ENCODE data around the gene ERC1.

The ERC1 gene

DNA sequence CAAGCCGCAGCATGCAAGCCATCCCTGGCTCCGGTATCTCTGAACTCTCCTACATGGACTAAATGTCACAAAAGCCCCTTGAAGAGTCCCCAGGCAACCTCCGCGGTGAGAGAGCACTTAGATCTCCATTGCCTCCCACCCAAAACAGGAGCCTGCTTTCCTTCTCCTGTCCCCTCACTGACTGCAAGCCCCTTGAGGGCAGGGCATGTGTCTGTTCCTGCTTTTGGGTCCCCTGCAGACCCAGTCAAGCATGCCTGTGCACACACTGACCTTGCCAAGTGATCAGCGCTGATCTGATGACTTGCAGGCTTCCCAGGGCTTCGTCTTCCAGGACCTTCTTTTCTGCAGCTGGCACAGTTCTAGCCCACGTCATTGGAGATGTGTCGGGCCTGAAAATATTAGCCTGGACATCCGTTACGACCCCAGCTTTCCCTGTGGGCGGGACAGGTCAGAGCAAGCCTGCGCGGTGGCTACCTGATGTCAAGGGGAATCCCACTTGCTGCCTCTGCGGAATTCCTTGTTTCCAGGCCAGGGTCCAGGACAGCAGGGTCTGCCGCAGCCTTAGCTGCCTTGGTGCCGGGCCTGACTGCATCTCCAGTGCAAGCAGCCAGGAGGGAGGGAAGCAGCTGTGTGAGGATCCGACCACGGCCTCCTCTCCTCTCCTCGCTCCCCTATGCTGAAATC lies 510.8 kb downstream of the ERC1 start:
- no peak for DNase-seq (ENCODE audit: extremely low read depth in 1 of 2, low read depth in 1 of 2)

DNA sequence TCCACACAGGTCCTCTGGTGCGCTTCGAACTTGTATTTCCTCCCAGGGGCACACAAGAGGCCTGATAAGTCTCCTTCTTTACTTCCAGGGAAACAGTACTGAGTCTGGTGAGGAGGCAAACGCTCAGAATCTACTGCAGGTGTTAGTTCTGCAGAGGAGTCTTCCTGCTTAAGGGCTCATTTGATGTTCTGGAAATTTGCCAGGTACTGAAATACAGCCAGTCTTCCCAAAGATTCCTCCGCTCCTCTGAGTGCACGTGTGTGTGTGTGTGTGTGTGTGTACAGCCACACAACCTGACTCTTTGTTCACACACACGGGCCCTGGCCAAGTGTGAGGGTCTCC lies 511.3 kb downstream of the ERC1 start:
- DNase-seq (ENCODE audit: extremely low read depth in 1 of 2, low read depth in 1 of 2): no peak

DNA sequence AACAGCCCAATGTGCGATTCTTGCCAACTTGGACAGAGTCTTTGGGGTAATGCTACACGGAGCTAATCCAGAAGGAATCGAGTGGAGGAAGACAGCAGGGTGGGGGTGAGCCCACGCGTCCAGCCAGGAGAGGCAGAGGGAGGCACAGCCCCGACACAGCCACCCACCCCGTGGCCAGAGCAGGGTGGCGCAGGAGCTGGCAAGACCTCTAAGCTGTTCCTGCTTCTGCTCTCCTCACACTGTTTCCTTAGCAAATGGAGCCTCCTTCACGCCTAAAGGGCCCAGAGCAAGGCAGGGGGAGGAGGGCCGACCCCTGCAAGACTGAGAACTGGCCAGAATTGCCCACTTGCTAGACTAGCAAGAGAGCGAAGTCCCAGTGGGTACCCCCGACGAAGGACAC lies 511.8 kb downstream of the ERC1 start:
- DNase-seq (ENCODE audit: extremely low read depth in 1 of 2, low read depth in 1 of 2): no peak

GRCh38 chr12:1503281-1503711 lies 512.3 kb downstream of the ERC1 start:
- no peak for DNase-seq (ENCODE audit: extremely low read depth in 1 of 2, low read depth in 1 of 2)

DNA sequence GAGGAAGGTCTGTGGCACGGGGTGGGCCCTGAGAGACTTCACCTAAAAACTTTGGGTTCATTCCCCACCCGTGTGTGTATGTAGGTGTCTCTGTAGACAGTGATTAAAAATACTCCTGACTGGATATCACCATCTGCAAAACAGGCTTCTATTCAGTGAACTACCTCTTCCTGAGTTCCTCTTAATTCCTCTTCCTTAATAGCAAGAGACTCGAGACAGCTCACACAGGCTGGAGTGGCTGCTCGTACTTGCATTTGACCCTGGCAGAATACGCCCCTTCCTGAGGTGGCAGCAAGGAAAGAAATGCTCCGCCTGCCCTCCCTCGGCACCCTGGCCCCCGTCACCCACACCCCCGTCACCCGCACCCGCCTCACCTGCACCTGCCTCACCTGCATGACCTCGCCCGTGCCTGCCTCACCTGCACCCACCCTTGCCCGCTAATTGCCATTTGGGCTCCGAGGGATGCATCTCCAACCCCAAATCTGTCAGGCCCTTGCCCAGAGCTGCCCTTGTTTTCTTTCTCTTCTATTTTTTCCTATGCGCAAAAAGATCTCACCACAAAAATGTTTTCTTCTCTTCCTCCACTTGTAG lies 513.4 kb downstream of the ERC1 start:
- DNase-seq (ENCODE audit: extremely low read depth in 1 of 2, low read depth in 1 of 2): no peak

DNA sequence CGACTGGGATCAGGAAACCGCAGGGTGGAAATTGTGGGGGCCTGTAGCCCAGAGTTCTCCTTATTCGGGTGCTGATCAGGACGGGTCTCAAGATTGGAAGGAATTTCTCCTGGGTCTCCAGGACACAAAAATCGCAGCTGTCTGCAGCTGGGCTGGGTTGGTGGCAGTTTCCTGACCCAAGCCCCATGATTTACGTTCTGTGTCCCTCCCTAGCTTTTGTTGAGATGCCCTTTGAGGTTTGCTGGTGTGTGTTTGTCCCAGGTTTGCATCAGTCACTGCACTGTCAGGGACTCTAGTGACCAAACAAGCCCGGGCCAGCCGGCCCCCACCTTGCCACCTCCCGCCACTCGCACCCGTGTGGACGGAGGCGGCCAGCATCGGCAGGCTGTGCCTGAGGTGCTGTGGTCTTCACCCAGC lies 513.9 kb downstream of the ERC1 start:
- DNase-seq (ENCODE audit: extremely low read depth in 1 of 2, low read depth in 1 of 2): no peak

DNA sequence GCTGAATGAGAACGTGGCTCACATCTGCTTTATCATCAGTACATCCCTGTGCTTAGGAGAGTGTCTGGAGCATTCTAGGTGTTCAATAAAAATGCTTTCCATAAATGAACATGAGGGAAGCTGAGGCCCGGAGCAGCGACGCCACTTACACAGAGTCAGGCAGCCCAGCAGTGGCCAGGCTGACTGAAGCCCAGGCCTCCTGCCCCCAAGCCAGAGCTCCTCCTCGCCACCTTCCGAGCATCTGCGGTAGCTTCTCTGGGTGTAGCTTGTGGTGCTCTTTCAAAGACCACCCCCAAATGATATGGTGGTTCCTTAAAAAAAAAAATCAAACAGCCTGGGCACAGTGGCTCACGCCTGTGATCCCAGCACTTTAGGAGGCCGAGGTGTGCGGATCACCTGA lies 514.6 kb downstream of the ERC1 start:
- DNase-seq (ENCODE audit: extremely low read depth in 1 of 2, low read depth in 1 of 2): no peak

DNA sequence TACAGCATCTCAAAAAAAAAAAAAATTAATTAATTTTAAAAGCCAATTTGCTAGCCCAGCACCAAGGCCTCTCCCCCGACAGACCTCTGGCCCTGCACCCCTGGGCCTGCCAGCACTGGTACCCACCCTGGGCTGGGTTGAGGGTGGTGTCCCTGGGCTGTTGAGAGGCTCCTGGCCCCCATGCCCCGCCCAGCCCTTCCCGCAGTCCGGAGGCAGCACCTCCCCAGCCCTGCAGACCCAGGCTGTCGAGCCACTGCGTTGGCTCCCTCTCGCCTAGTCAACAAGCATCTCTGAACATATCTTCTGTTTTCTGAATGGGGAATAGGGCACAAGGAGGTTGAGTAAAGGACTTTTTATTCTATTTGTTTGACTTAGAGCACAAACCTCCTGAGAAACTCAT lies 516.3 kb downstream of the ERC1 start:
- DNase-seq (ENCODE audit: extremely low read depth in 1 of 2, low read depth in 1 of 2): no peak

- no peak for DNase-seq (ENCODE audit: extremely low read depth in 1 of 2, low read depth in 1 of 2)
Measured at GRCh38 chr12:1509413-1510052, 518.5 kb downstream of the ERC1 start.

DNA sequence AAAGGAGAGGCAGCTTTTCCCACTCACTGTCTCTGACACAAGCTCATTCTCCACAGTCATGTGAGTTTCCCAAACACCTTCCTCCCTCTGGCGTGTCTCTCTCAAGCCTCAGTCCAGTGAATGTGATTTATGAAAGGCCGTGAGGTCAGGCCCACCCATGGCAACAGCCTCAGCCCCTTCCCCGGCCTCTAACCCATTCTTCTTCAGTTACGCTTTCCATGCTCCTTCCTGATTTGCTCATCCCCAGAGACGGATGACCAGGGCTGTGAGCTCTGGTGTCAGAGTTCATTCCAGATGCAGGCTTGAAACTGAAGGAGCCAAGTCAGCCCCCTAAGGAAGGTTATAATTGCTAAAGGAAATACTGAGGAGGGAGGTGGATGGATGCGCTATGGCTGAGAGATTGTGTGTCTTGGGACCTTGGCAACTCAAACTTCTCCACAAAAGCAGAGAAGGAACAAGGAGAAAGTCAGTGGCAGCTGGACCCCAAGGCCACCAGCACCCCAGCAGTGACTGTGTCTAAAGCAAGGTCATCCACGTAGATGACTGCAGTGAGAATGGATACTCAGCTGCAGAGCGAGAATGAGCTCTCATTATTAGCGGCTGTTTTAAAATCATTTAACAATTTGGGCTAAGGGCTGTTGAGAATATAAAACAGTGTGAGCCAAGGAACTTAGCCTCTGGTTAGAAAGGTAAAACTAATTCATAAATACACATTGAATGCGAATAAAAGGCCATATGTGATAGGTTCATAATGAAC lies 519.2 kb downstream of the ERC1 start:
- no peak for DNase-seq (ENCODE audit: extremely low read depth in 1 of 2, low read depth in 1 of 2)

DNA sequence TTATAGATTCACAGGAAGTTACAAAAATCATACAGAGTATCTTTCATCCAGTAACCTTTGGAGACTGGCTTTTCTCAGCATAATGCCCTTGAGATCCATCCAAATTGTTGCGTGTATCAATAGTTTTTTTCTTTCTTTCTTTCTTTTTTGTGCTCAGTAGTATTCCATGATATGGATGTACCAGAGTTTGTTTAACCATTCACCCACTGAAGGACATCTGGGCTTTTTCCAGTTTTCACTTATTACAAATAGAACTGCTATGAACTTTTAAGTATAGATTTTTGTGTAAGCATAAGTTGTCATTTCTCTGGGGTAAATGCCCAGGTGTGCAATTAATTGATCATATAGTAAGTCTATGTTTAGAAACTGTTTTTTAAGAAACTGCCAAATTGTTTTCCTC lies 524.0 kb downstream of the ERC1 start:
- no peak for DNase-seq (ENCODE audit: extremely low read depth in 1 of 2, low read depth in 1 of 2)

GRCh38 chr12:1515428-1515827 lies 524.4 kb downstream of the ERC1 start:
- DNase-seq (ENCODE audit: extremely low read depth in 1 of 2, low read depth in 1 of 2): no peak

- no peak for DNase-seq (ENCODE audit: extremely low read depth in 1 of 2, low read depth in 1 of 2)
Measured at GRCh38 chr12:1517007-1517406, 526.0 kb downstream of the ERC1 start.

GRCh38 chr12:1517734-1518525 lies 526.9 kb downstream of the ERC1 start:
- DNase-seq (ENCODE audit: extremely low read depth in 1 of 2, low read depth in 1 of 2): no peak

- no peak for DNase-seq (ENCODE audit: extremely low read depth in 1 of 2, low read depth in 1 of 2)
Measured at GRCh38 chr12:1518591-1519516, 527.8 kb downstream of the ERC1 start.

GRCh38 chr12:1519642-1520041 lies 528.6 kb downstream of the ERC1 start:
- DNase-seq (ENCODE audit: extremely low read depth in 1 of 2, low read depth in 1 of 2): no peak

GRCh38 chr12:1523046-1523445 lies 532.0 kb downstream of the ERC1 start:
- no peak for DNase-seq (ENCODE audit: extremely low read depth in 1 of 2, low read depth in 1 of 2)

DNA sequence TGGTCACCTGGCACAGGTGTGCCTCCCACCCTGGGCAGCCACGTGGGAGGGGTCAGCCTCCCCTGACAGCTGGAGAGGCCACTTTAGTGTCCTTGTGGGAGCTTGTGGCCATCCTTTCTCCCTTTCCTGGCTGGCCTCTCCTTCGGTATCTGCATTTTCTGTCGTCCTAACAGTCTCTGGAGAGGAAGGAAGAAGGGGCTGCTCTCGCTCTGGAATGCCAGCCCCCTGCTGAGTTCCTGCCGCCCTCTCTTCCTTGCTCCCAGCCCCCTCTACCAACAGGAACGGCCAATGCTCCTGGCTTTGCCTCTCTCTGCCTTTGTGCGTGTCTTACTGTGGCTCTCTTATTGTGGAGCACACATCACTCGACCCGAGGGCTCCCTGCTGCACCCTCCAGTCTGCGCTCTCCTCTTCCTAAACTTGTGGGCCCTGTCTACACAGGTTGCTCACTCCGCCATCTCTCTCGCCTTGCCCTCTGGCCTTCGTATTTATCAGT lies 532.6 kb downstream of the ERC1 start:
- no peak for DNase-seq (ENCODE audit: extremely low read depth in 1 of 2, low read depth in 1 of 2)

GRCh38 chr12:1525858-1526257 lies 534.8 kb downstream of the ERC1 start:
- no peak for DNase-seq (ENCODE audit: extremely low read depth in 1 of 2, low read depth in 1 of 2)

DNA sequence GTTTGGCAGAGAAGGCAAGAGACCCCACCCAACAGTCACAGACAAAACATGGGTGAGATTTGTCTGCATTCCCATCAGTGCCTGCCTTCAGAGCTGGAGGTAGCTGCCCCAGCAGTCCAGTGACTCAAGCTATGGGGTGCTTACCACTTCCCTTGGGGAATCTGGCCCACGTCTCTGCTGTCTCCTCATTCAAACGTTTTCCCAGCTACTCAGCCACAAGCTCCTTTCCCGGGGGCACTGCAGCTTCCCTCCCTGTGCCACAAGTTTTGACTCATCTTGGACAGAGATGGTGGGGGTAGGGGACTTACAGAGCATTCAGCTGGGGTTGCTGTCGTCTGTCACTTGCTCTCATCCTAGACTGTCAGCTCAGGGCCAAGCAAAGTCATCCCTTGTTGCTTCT lies 536.8 kb downstream of the ERC1 start:
- no peak for DNase-seq (ENCODE audit: extremely low read depth in 1 of 2, low read depth in 1 of 2)

Data from activated CD8-positive, alpha-beta memory T cell treated with anti-CD3 and anti-CD28 coated beads for 1 hour (primary cell).